RCC 7860 (cell line): Measurements from ENCODE around the gene SLC6A18.
"Not testable (repeated sequence)": the region's sequence is repeated elsewhere in the genome, so short reads cannot be mapped to it uniquely, and the experiment has no call there.

Source experiments
- DNase-seq: peaks from one replicate; pipeline ENCODE4 v3.0.0-alpha.2; 2015; ENCODE audit warnings: low spot score
- FAIRE-seq: peaks from 2 replicates; lab custom pipeline; 2012; peaks lifted over from hg19 to GRCh38; lab: Jason Lieb, UNC

The SLC6A18 gene

DNA sequence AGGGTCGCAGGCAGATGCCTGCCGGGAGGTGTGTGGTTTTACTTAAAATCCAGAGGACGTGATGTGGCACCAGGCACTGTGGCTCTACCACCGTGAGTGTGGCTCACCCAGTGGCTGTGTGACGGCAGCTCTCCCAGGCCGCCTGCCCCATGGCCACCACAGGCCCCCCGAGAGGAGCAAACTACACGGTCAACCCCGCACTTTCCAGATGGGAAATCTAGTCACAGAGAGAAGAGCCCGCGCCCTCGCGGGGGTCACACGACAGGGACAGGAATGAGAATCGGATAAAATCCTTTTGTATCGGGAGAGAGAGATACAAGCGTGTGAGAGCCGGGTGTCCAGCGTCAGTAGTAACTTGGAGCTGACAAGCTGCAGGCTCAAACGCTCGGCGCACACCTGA lies 45.2 kb downstream of the SLC6A18 start:
- DNase-seq (no peak), FAIRE-seq (no peak)

DNA sequence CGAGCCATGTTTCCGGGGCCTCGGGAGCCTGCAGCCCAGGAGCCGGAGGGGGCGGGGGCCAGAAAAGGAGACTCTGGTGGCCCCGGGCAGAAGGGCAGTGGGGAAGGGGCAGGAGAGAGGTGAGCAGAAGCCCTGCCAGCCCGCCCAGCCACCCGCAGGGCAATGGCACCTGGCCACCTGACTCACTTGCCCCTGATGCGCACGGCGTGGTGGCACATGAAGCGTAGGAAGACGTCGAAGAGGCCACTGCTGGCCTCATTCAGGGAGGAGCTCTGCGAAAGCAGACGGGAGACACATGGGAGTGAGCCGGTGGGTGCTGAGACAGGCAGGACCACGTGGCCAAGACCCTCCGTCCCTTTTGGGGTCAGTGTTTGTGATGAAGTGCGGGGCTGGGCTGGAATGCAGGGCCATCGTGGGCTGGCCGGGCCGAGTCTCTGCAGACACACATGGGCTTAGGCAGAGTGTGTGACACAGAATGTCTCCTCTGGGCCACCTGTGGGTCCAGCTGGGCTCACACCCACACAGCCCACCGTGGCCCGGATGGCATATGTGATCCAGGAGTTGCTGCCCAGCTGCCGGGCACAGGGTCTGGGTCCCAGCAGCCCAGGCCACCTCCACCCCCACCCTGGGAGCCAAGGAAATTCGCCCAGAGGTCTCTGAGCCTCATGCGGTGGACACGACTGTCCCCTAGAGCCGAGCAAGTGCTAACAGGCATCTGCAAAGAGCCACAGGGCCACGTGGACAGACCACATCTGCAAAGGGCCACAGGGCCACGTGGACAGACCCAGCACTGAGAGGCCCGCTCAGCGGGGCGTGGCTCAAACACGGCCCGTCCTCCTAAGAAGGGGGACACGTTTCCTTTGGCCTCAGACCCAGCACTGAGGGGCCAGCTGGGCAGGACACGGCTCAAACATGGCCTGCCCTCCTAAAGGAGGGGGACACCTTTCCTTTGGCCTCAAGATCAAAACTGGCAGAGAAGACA lies 46.0 kb downstream of the SLC6A18 start:
- FAIRE-seq = no peak
- DNase-seq = no peak

DNA sequence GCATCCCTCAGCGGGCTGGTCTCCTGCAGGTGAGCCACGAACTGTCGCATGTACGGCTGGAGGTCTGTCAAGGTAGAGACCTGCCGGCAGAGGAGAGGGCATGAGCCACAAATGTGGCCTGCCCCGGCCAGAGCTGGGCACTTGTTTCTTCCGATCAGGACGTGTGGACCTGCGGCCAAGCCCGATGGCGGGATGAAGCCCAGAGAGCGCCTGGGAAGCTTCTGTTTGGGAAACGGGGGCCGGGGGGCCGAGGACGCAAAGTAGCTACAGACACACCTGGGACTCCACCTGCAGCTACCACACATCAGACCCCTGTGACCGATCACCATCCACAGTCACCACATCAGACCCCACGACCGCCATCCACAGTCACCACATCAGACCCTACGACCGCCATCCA lies 47.0 kb downstream of the SLC6A18 start:
- DNase-seq (no peak), FAIRE-seq (no peak)

DNA sequence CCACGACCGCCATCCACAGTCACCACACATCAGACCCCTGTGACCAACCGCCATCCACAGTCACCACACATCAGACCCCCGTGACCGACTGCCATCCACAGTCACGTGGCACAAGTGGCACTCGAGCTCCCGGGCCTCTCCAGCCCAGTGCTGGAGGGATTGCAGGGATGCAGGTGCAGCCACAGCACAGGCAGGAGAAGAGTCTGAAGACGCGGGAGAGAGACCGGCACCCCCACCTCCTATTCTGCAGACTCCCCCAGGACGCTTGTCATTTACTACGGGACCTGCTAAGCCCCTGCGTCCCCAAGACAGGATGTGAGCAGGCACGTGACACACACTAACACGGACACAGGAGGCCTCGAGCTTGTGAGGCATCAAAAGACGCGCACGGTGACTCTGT lies 48.6 kb downstream of the SLC6A18 start:
- no peak for FAIRE-seq
- no peak for DNase-seq

DNA sequence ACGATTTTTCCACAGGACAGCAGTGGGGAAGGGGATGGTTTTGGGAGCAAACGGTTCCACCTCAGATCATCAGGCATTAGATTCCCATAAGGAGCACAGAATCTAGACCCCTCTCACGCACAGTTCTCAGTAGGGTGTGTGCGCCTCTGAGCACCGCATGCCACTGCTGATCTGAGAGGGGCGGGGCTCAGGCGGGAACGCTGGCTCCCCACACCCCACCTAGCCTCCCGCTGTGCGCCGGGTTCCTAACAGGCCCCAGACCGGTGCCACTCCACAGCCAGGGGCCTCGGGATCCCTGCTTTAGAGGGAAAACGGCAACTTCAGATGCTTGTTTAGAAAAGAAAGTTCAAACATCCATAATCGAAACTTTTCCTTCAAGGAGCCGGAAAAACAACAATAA lies 49.3 kb downstream of the SLC6A18 start:
- FAIRE-seq (no peak), DNase-seq (no peak)

DNA sequence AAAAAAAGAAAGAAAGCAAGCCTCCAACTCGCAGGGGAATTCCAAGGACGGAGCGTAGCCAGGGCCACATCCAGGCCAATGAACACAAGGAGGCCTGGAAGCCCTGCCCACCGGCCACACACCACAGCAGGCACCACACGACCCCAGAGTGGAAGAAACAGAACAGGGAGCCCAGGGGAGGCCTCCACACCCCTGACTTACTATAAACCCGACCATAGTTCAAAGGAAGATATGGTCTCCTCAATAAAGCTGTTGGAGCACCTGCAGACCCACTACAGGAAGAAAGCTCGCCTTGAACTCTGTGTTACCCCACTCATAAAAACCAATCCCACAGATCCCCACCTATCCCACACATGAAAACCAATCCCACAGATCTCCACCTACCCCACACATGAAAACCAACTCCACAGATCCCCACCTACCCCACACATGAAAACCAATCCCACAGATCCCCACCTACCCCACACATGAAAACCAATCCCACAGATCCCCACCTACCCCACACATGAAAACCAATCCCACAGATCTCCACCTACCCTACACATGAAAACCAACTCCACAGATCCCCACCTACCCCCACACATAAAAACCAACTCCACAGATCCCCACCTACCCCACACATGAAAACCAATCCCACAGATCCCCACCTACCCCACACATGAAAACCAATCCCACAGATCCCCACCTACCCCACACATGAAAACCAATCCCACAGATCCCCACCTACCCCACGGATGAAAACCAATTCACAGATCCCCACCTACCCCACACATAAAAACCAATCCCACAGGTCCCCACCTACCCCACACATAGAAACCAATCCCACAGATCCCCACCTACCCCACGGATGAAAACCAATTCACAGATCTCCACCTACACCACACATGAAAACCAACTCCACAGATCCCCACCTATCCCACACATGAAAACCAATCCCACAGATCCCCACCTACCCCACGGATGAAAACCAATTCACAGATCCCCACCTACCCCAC lies 50.5 kb downstream of the SLC6A18 start:
- FAIRE-seq, DNase-seq: not testable (repeated sequence)

DNA sequence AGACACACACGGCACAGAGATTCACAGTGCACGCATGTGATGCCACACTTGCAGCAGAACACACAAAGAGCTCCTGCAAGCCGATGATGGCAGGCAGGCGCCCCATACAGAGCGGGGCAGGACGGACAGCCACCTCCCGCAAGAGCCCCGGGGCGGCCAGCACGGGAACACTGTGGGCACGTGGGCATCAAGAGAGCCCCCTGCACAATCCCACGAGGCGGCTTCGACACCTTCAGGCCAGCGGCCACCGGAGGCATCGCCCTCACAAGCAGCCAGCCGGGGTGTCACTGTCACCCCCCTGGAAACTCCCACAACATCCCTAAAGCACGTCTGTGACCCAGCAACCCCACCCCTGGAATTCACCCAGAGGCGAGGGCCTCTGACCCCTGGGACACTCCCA lies 51.7 kb downstream of the SLC6A18 start:
- DNase-seq = no peak
- no peak for FAIRE-seq

DNA sequence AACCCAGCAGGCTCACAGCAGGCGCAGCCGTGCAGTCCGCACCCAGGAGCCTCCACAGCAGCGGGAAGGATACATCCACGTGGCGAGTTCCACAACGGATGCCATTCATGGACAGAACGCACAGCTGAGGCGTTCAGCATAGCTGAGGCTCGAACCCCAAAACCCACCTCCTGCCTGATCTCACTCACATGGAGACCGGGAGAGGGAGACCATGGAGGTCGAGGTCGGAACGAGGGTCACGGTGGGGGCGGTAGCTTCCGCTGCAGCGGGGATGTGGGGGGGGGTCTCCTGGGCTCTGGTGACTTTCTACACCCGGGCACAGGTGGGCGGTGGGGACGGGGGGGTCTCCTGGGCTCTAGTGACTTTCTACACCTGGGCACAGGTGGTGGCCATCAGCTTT lies 52.1 kb downstream of the SLC6A18 start:
- no peak for FAIRE-seq
- no peak for DNase-seq

DNA sequence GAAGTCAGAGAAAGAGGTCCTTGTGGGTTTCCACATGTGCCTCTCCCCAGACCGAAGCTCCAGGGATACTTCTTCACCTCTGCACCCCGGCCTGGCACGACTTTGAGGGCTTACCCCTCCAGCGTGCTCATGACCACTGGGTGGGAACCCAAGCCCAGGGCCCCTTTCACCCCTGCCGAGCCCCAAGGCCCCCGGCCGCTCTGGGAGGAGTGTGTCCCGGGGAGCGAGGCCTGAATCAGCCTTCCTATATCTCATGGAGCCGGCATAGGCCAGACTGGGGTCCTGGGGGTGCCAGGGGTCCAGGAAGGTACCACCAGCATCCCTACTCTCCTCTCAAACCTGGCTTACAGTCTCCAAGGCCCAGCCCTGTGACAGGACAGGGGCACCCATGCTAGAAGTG lies 52.6 kb downstream of the SLC6A18 start:
- FAIRE-seq (no peak), DNase-seq (no peak)

DNA sequence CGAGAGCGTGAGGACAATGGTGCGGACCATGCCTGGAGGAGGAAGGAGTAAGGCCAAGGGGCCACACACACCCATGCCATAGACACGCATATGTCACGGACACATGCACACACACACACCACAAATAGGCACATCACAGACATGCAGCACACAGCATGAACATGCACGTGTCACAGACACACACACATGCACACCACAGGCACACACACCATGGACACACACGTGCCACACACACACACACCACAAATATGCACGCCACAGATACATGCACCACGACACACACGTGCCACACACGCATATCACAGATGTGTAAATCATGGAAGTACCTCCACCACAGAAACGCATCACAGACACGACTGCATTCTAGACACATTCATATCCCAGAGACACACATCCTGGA lies 53.0 kb downstream of the SLC6A18 start:
- DNase-seq (no peak), FAIRE-seq (no peak)

DNA sequence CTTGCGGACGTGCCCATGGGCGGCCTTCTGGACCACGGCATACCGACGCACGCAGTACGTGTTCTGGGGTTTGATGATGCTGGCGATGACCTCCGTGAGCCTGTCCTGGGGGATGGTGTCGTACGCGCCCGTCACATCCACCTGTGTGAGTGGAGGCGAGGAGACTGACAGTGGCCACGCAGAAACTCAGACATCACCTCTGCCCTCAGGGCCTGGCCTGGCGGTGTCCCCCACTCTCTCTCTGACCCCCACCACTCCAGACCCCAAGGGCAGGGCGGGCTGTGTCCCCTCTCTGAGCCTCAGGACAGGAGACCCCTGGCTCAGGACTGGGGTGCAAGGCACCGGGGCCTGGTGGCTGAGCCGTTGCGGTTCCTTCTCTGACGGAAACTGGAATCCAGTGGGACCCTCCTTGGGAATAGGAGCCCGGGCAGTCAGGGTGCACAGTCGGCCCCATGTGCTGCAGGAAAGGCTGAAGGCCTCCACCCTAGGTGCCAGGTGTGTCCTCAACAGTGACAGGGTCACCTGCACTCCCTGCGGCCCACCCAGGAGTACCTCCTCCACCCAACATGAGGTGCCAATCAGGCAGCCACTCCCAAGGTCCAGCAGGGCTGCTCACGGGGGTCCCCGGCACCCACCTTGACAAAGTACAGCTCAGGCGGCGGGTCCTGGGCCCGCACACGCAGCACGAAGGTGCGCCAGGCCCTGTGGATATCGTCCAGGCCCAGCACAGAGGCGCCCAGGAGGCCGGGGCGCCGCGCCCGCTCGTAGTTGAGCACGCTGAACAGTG lies 53.7 kb downstream of the SLC6A18 start:
- DNase-seq (no peak), FAIRE-seq (no peak)

DNA sequence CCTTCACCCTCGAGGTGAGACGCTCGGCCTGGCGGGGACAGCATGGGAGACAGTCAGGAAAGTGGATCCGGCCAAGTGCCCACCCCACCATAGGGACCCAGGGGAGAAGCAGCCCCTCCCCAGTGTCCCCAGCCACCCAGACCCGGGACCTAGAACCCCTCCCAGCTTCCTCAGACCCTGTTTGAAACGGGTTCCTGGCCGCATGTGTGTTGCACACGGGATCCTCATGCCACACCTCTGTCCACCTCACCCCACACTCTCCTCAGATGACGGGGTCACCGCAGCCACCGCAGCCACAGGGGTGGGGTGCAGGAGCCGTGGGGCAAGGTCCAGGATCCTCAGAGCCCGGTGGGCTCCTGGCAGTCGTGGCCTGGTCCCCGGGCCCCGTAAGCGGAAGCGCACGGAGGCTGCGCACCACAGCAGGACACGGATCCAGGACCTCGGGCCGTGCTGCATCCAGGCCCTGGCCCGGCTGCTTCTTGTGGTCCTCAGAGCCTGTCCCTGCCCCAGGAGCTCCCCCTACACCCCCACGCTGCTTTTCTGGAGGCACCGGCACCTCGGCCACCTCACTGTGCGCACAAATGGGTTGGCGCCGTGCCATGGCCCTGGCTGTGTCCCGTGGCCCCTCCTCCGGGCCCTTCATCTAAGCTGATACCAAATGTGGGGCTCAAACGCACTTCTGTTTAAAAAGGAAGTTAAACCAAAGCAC lies 54.4 kb downstream of the SLC6A18 start:
- FAIRE-seq = no peak
- no peak for DNase-seq

DNA sequence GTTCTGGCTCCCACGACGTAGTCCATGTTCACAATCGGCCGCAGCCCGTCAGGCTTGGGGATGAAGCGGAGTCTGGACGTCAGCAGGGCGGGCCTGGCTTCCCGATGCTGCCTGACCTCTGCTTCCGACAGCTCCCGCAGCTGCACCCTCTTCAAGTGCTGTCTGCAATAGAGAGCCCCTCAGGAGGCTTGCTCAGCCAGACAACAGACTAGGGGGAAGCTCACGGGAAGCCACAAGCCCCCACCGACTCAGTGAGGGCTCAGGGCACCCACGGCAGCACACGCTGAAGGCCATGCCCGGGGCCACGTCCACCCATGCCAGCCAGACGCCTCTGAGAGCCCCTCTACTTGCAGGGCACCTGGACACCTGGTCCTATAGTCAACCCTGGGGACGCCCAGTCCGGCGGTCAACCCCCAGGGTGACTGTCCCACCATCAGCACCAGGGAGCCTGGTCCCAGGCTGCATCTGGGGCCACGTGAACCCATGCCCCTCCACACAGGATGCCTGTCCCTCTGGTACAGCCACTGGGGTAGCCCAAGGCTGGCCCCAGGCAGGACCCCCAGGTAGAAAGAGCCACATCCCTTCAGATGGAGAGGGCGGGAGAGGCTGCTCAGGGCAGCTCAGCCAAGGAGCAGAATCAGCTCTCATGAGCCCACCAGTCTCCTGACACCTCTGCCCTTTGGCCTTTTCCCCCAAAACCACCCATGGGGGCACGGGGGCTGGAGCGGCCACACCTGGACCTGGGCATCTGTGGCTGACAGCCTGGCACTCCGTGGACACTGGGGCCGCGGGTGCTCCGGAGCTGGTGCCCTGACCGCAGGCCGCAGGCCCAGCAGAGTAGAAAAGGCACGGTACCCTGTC lies 55.2 kb downstream of the SLC6A18 start:
- FAIRE-seq = no peak
- DNase-seq = no peak

DNA sequence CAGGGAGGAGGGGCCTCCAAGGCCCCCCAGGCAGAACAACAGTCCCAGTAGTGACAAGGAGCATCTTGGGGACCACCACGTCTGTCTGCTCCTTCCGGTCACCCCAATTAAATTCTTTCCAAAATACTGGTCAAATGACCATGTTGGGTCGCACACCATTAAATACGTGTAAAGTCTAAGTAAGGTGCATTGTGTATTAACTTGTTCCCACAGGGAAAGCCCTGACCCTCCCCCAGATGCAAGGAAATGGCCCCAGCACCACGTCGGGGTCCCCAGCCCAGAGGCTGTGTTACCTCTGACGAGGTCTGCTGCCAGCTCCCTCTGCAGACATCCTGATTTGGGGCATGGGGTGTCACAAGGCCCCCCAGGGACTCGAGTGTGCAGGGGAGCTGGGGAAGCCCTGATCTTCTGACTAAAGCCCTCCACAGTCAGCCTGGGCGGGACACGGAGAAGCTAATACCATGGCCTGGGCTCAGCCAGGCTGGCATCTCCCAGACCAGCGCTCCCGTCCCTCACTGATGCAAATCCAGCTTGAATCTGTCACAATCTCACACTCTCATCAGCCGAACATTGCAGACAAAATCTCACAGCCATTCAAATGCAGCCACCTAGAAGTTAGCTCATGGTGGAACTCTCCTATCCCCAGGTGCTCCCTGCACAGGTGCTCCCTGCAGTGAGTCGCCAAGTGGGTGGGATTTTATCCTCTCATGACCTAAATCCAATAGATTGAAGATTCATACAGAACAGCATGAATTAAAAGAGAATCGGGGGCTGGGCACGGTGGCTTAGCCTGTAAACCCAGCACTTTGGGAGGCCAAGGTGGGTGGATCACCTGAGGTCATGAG lies 56.1 kb downstream of the SLC6A18 start:
- DNase-seq (no peak), FAIRE-seq (no peak)

DNA sequence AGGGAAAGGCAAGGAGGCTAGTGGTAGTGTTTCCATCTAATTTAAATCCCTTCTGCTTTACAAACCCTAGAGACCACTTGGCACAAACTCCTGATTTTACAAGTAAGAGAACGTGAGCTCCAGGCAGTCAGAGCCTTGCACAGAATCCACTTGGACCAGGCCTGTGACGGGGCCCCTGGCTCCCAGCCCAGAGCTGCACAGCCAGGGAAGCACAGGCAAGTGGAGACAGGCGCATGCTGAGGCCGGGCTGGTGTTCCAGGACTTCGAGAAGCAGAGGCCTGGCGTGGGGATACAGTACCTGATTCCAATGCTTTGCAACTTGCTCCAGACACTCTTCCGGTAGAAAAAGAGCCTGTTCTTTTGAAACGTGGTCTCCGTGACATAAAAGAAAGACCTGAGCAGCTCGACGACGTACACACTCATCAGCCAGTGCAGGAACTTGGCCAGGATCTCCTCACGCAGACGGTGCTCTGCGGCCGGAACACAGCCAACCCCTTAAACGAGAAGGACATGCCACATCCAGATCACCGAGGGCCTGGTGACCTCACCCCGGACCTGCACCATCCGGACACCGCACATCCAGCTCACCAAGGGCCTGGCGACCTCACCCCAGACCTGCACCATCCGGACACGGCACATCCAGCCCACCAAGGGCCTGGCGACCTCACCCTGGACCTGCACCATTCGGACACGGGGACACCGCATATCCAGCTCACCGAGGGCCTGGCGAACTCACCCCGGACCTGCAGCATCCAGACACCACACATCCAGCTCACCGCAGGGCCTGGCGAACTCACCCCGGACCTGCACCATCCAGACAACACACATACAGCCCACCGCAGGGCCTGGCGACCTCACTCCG lies 57.2 kb downstream of the SLC6A18 start:
- no peak for DNase-seq

DNA sequence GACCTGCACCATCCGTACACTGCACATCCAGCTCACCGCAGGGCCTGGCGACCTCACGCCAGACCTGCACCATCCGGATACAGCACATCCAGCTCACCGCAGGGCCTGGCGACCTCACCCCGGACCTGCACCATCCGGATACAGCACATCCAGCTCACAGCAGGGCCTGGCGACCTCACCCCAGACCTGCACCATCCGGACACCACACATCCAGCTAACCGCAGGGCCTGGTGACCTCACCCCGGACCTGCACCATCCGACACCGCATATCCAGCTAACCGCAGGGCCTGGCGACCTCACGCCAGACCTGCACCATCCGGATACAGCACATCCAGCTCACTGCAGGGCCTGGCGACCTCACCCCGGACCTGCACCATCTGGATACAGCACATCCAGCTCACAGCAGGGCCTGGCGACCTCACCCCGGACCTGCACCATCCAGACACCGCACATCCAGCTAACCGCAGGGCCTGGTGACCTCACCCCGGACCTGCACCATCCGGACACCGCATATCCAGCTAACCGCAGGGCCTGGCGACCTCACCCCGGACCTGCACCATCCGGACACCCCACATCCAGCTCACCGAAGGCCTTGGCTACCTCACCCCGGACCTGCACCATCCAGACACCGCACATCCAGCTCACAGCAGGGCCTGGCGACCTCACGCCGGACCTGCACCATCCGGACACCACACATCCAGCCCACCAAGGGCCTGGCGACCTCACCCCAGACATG lies 58.0 kb downstream of the SLC6A18 start:
- DNase-seq, FAIRE-seq: not testable (repeated sequence)

More for the DNA sequence above, 57.2 kb downstream of the SLC6A18 start:
- no peak for FAIRE-seq

DNA sequence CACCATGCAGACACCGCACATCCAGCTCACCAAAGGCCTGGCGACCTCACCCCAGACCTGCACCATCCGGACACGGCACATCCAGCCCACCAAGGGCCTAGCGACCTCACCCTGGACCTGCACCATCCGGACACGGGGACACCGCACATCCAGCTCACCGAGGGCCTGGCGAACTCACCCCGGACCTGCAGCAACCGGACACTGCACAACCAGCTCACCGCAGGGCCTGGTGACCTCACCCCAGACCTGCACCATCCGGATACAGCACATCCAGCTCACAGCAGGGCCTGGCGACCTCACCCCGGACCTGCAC lies 58.5 kb downstream of the SLC6A18 start:
- FAIRE-seq, DNase-seq: not testable (repeated sequence)
